Smooth muscle cell (in vitro differentiated cells): ENCODE results near the gene PIF1. TPM values are rescaled to one million over a fixed set of nuclear protein-coding genes. Genes with fewer than 3 reads are reported as not detected.

ENCODE experiments used
- DNase-seq: peaks from one replicate; lab custom pipeline; 2025; ENCODE audit not compliant: unreplicated experiment; lab: John Stamatoyannopoulos, UW
- H2AFZ ChIP-seq: fragments of 200-600 bp; sonication (generic); 2 replicates; pipeline ENCODE4 v1.6.0; 2016; ENCODE audit warnings: antibody characterized with exemption, low read depth, mild to moderate bottlenecking
- H3F3A ChIP-seq: fragments of 200-600 bp; sonication (generic); 2 replicates; pipeline ENCODE4 v1.6.0; 2017; ENCODE audit warnings: antibody characterized with exemption, low read depth
- H3K27ac ChIP-seq: fragments of 200-600 bp; sonication (generic); 2 replicates; pipeline ENCODE4 v1.5.1; 2016; ENCODE audit warnings: low read depth, mild to moderate bottlenecking
- H3K27me3 ChIP-seq: fragments of 200-600 bp; sonication (generic); 2 replicates; pipeline ENCODE4 v1.6.1; 2016; ENCODE audit warnings: low read depth, mild to moderate bottlenecking
- H3K36me3 ChIP-seq: fragments of 200-600 bp; sonication (generic); 2 replicates; pipeline ENCODE4 v1.5.1; 2016; ENCODE audit warnings: low read depth
- H3K4me1 ChIP-seq: fragments of 200-600 bp; sonication (generic); 2 replicates; pipeline ENCODE4 v1.5.1; 2016; ENCODE audit warnings: low read depth
- H3K4me2 ChIP-seq: fragments of 200-600 bp; sonication (generic); 2 replicates; pipeline ENCODE4 v1.6.0; 2016; ENCODE audit warnings: mild to moderate bottlenecking
- H3K4me3 ChIP-seq: fragments of 200-600 bp; sonication (generic); 2 replicates; pipeline ENCODE4 v1.5.1; 2016; ENCODE audit warnings: mild to moderate bottlenecking
- H3K79me2 ChIP-seq: fragments of 200-600 bp; sonication (generic); 2 replicates; pipeline ENCODE4 v1.6.0; 2016; ENCODE audit warnings: low read depth, mild to moderate bottlenecking
- H3K9ac ChIP-seq: fragments of 200-600 bp; sonication (generic); 2 replicates; pipeline ENCODE4 v1.6.0; 2016; ENCODE audit warnings: low read depth
- H3K9me3 ChIP-seq: fragments of 200-600 bp; sonication (generic); replicated peaks from 2 replicates; pipeline ENCODE4 v1.5.1; 2016; ENCODE audit warnings: low read depth
- H4K20me1 ChIP-seq: fragments of 200-600 bp; sonication (generic); 2 replicates; pipeline ENCODE4 v1.6.0; 2016; ENCODE audit warnings: low read depth
- CTCF ChIP-seq: fragments of 200-600 bp; sonication (generic); IDR thresholded peaks from 2 replicates; pipeline ENCODE4 v1.5.1; 2017; ENCODE audit warnings: borderline replicate concordance, mild to moderate bottlenecking, antibody characterized with exemption; ENCODE audit not compliant: insufficient read depth, poor library complexity, severe bottlenecking
- WGBS: methylation state at CpG from one replicate; pipeline ENCODE4 v1.1.7; 2016; ENCODE audit warnings: low lambda C conversion rate; 5-methylcytosine and 5-hydroxymethylcytosine counted together
- polyA plus RNA-seq: library from polyadenylated mRNA; unstranded; fragments of >200 nt; fragmentation: Nextera tagmentation; extraction: Ambion mirVana; gene quantifications from 2 replicates; pipeline ENCODE4 v1.2.1, GENCODE V29; 2016
- total RNA-seq: library from RNA; depleted of rRNA; stranded (reverse); fragments of >200 nt; gene quantifications from 2 replicates; pipeline ENCODE4 v1.2.3, GENCODE V29; 2014

Gene PIF1
- total and polyA plus RNA-seq, 2 experiments from 2014 or later = 1.5 to 1.6 TPM

- H3K4me2 ChIP-seq = no peak overlapping the region
- H3K27ac ChIP-seq = peak overlapping the region; percentile 40
- no peaks in the 10 kb centered on the region for H4K20me1 ChIP-seq
- no peaks in the 10 kb centered on the region for H3F3A ChIP-seq
- H3K79me2 ChIP-seq = peaks cover 1% of the 10 kb centered on the region
- no peak overlapping the region for H2AFZ ChIP-seq
- H3K4me3 ChIP-seq = no peak overlapping the region
- 40% methylated on average over 6 of the region's 6 CpGs for WGBS
- H3K4me1 ChIP-seq = peaks cover 7% of the 10 kb centered on the region
- H3K9ac ChIP-seq = no peak overlapping the region
- H3K36me3 ChIP-seq = no peaks in the 10 kb centered on the region
- no peak for TF ChIP-seq CTCF
- DNase-seq = no peak
- no peaks in the 10 kb centered on the region for H3K9me3 ChIP-seq
- no peaks in the 10 kb centered on the region for H3K27me3 ChIP-seq
These were observed 40.6 kb upstream of the PIF1 start for GRCh38 chr15:64865998-64866520.

GRCh38 chr15:64865126-64865997 lies 39.9 kb upstream of the PIF1 start:
- H3K79me2 ChIP-seq = peaks cover 8% of the 10 kb centered on the region
- no peaks in the 10 kb centered on the region for H3K36me3 ChIP-seq
- no peak for TF ChIP-seq CTCF
- WGBS = 97% methylated on average over 12 of the region's 12 CpGs
- no peaks in the 10 kb centered on the region for H3F3A ChIP-seq
- H3K4me3 ChIP-seq = no peak overlapping the region
- H3K4me1 ChIP-seq = peaks cover 7% of the 10 kb centered on the region
- no peaks in the 10 kb centered on the region for H3K9me3 ChIP-seq
- H4K20me1 ChIP-seq = no peaks in the 10 kb centered on the region
- H3K27me3 ChIP-seq = no peaks in the 10 kb centered on the region
- no peak for DNase-seq
- no peak overlapping the region for H3K9ac ChIP-seq
- no peak overlapping the region for H2AFZ ChIP-seq
- no peak overlapping the region for H3K4me2 ChIP-seq
- H3K27ac ChIP-seq = peak overlapping the region; percentile 40

GRCh38 chr15:64864068-64864467 lies 38.6 kb upstream of the PIF1 start:
- DNase-seq = no peak
- no peaks in the 10 kb centered on the region for H3F3A ChIP-seq
- H3K9ac ChIP-seq = no peak overlapping the region

More at GRCh38 chr15:64864068-64864467, 38.6 kb upstream of the PIF1 start:
- H2AFZ ChIP-seq = no peak overlapping the region
- H3K4me2 ChIP-seq = no peak overlapping the region
- H4K20me1 ChIP-seq = no peaks in the 10 kb centered on the region
- H3K27ac ChIP-seq = peak overlapping the region; percentile 12
- H3K4me3 ChIP-seq = no peak overlapping the region
- H3K36me3 ChIP-seq = no peaks in the 10 kb centered on the region
- no peaks in the 10 kb centered on the region for H3K9me3 ChIP-seq
- TF ChIP-seq CTCF = no peak
- H3K4me1 ChIP-seq = peaks cover 7% of the 10 kb centered on the region
- peaks cover 19% of the 10 kb centered on the region for H3K79me2 ChIP-seq
- no peaks in the 10 kb centered on the region for H3K27me3 ChIP-seq
- WGBS = 62% methylated on average over 1 of the region's 1 CpG
